Measurements from ENCODE around the gene MAP1B. TPM values are rescaled to one million over a fixed set of nuclear protein-coding genes. Genes with fewer than 3 reads are reported as not detected.
A peak's percentile ranks its signal among the peaks of the same experiment; 100 is the strongest.

The MAP1B gene
- total and polyA plus RNA-seq, 9 of the 15 experiments (the other 6 are each of a cell fraction or from before 2014, with no cell fraction given) = 5.2 to 66.1 (median 17.3) TPM

GRCh38 chr5:72187388-72188075 is 80.3 kb downstream of the MAP1B start (continued):
- TF ChIP-seq ZBTB1 (CRISPR knock-in tag; IDR thresholded peaks at IDR 0.05; ENCODE audit: borderline replicate concordance, low read depth) (no peak), ZBTB12 (CRISPR knock-in tag; IDR thresholded peaks at IDR 0.05) (no peak), NR4A1 (CRISPR knock-in tag; IDR thresholded peaks at IDR 0.05) (0 out of 2 replicates have a peak, but pooled peaks have one; percentile 18), NR4A1 (tag; IDR thresholded peaks at IDR 0.05) (no peak), HNRNPH1 (optimal IDR thresholded peaks at IDR 0.05; ENCODE audit: low read depth, low read length) (no peak), KDM1A (IDR thresholded peaks at IDR 0.05) (peak; percentile 24 to 41; a peak in 1 of 4 replicates), SRF (CRISPR knock-in tag; IDR thresholded peaks at IDR 0.05) (no peak), HOMEZ (CRISPR knock-in tag; IDR thresholded peaks at IDR 0.05) (no peak), CTCF (IDR thresholded peaks at IDR 0.05 in 2 of 3, conservative IDR thresholded peaks at IDR 0.05 in 1 of 3; ENCODE audit: insufficient read depth in 2 of 3, low read depth in 1 of 3, low read length in 3 of 3) (no peak), ZBTB2 (IDR thresholded peaks at IDR 0.05) (no peak), SIX5 (IDR thresholded peaks at IDR 0.05; ENCODE audit: borderline replicate concordance in 1 of 2, insufficient read depth in 1 of 2, low read depth in 1 of 2, low read length in 2 of 2) (no peak), MED1 (CRISPR knock-in tag; IDR thresholded peaks at IDR 0.05; ENCODE audit: borderline replicate concordance) (no peak), SPI1 (IDR thresholded peaks at IDR 0.05; ENCODE audit: borderline replicate concordance, low read depth, low read length) (no peak), TEAD4 (IDR thresholded peaks at IDR 0.05; ENCODE audit: low read length) (peak; percentile 54; the same call in 1 of the 2 replicates), TEAD4 (CRISPR knock-in tag; IDR thresholded peaks at IDR 0.05; ENCODE audit: borderline replicate concordance) (no peak), SMARCA5 (IDR thresholded peaks at IDR 0.05) (no peak), NCOR1 (IDR thresholded peaks at IDR 0.05) (peak; percentile 68), MTA1 (IDR thresholded peaks at IDR 0.05; ENCODE audit: borderline replicate concordance) (no peak), SFPQ (IDR thresholded peaks at IDR 0.05; ENCODE audit: low read depth, low read length) (no peak), PTTG1 (tag; IDR thresholded peaks at IDR 0.05; ENCODE audit: low read depth) (no peak)

All from K562 (cell line).